GM23338 (cell line): Measurements from ENCODE around the gene BTRC. TPM values are rescaled to one million over a fixed set of nuclear protein-coding genes. Genes with fewer than 3 reads are reported as not detected.

Experiments used
- ATAC-seq: fragments of 200-7000 bp; cut with Tn5 transposase; 3 replicates; pipeline ENCODE4 v1.9.1; 2020
- DNase-seq: peaks from one replicate; pipeline ENCODE4 v3.0.0-alpha.2; 2015; ENCODE audit warnings: low spot score
- H2AFZ ChIP-seq: fragments of 200-600 bp; sonication (generic); 2 replicates; pipeline ENCODE4 v1.8.0; 2016; ENCODE audit warnings: antibody characterized with exemption, mild to moderate bottlenecking, moderate library complexity
- H3F3A ChIP-seq: fragments of 200-600 bp; sonication (generic); replicated peaks from 2 replicates; pipeline ENCODE4 v1.8.0; 2017; ENCODE audit warnings: antibody characterized with exemption, mixed run types, low read depth
- H3K27ac ChIP-seq: fragments of 200-600 bp; sonication (generic); 2 replicates; pipeline ENCODE4 v1.6.1; 2016; ENCODE audit warnings: low read depth
- H3K27me3 ChIP-seq: fragments of 200-600 bp; sonication (generic); 2 replicates; pipeline ENCODE4 v1.8.0; 2016; ENCODE audit warnings: mild to moderate bottlenecking, mixed run types, moderate library complexity; ENCODE audit not compliant: insufficient read depth
- H3K36me3 ChIP-seq: fragments of 200-600 bp; sonication (generic); 2 replicates; pipeline ENCODE4 v1.8.0; 2016; ENCODE audit warnings: mild to moderate bottlenecking; ENCODE audit not compliant: insufficient read depth
- H3K4me1 ChIP-seq: fragments of 200-600 bp; sonication (generic); 2 replicates; pipeline ENCODE4 v1.8.0; 2016; ENCODE audit warnings: mild to moderate bottlenecking, moderate library complexity; ENCODE audit not compliant: insufficient read depth
- H3K4me2 ChIP-seq: fragments of 200-600 bp; sonication (generic); 2 replicates; pipeline ENCODE4 v1.7.1; 2017; ENCODE audit warnings: mixed run types
- H3K4me3 ChIP-seq: fragments of 200-600 bp; sonication (generic); 2 replicates; pipeline ENCODE4 v1.6.1; 2016; ENCODE audit warnings: mixed run types
- H3K79me2 ChIP-seq: fragments of 200-600 bp; sonication (generic); replicated peaks from 2 replicates; pipeline ENCODE4 v1.8.0; 2017; ENCODE audit warnings: mild to moderate bottlenecking; ENCODE audit not compliant: insufficient read depth
- H3K9me2 ChIP-seq: fragments of 200-600 bp; sonication (generic); 2 replicates; pipeline ENCODE4 v1.8.0; 2017; ENCODE audit not compliant: insufficient read depth
- H4K20me1 ChIP-seq: fragments of 200-600 bp; sonication (generic); replicated peaks from 2 replicates; pipeline ENCODE4 v1.8.0; 2017; ENCODE audit warnings: mild to moderate bottlenecking; ENCODE audit not compliant: insufficient read depth
- H3K27ac Mint-ChIP-seq: 2 replicates; pipeline ENCODE4 v1.8.0; 2020; ENCODE audit warnings: inconsistent platforms, mild to moderate bottlenecking, moderate library complexity, mixed read lengths
- H3K27me3 Mint-ChIP-seq: 3 replicates; pipeline ENCODE4 v1.8.0; 2022; ENCODE audit warnings: low read depth, mild to moderate bottlenecking, moderate library complexity, mixed read lengths, inconsistent platforms; ENCODE audit not compliant: insufficient read depth, poor library complexity
- H3K36me3 Mint-ChIP-seq: 3 replicates; pipeline ENCODE4 v1.8.0; 2021; ENCODE audit warnings: low read depth, mild to moderate bottlenecking, inconsistent platforms, moderate library complexity, mixed read lengths
- H3K4me1 Mint-ChIP-seq: 3 replicates; pipeline ENCODE4 v1.8.0; 2020; ENCODE audit warnings: mild to moderate bottlenecking, inconsistent platforms, mixed read lengths
- H3K4me3 Mint-ChIP-seq: 3 replicates; pipeline ENCODE4 v1.8.0; 2021; ENCODE audit warnings: moderate library complexity, mild to moderate bottlenecking, inconsistent platforms, mixed read lengths
- H3K9me3 Mint-ChIP-seq: 3 replicates; pipeline ENCODE4 v1.8.0; 2020; ENCODE audit warnings: moderate library complexity, mild to moderate bottlenecking, inconsistent platforms, mixed read lengths
- CREB1 ChIP-seq: fragments of 250-450 bp; sonication (Bioruptor Pico); IDR thresholded peaks from 2 replicates; pipeline ENCODE4 v1.5.0; 2020; ENCODE audit warnings: low read depth, mild to moderate bottlenecking, moderate library complexity
- CTCF ChIP-seq, 2 experiments: fragments of 200-600 bp in 1 of 2; sonication (generic) in 1 of 2; conservative IDR thresholded peaks; 2 replicates each; pipeline versions ENCODE4 v1.5.1 to v1.6.1; 2016 to 2017; ENCODE audit warnings: antibody characterized with exemption in 2 of 2, low read depth in 2 of 2, mild to moderate bottlenecking in 2 of 2, moderate library complexity in 1 of 2
- EZH2 ChIP-seq: fragments of 200-600 bp; sonication (generic); IDR thresholded peaks from one replicate; pipeline ENCODE4 v1.8.0; 2017; ENCODE audit warnings: antibody characterized with exemption, mild to moderate bottlenecking, low read depth; ENCODE audit not compliant: unreplicated experiment
- EZH2phosphoT487 ChIP-seq: fragments of 200-600 bp; sonication (generic); IDR thresholded peaks from one replicate; pipeline ENCODE4 v1.8.1; 2018; ENCODE audit warnings: antibody characterized with exemption; ENCODE audit not compliant: unreplicated experiment
- JUNB ChIP-seq: IDR thresholded peaks from one replicate; pipeline ENCODE4 v1.6.1; 2016; ENCODE audit warnings: antibody characterized with exemption; ENCODE audit not compliant: unreplicated experiment
- NANOG ChIP-seq: IDR thresholded peaks from 2 replicates; pipeline ENCODE4 v1.6.1; 2016; ENCODE audit warnings: antibody characterized with exemption, borderline replicate concordance
- POLR2AphosphoS5 ChIP-seq: IDR thresholded peaks from 2 replicates; pipeline ENCODE4 v1.6.1; 2016; ENCODE audit warnings: antibody characterized with exemption, low read depth
- REST ChIP-seq: IDR thresholded peaks from one replicate; pipeline ENCODE4 v1.6.1; 2018; ENCODE audit warnings: antibody characterized with exemption; ENCODE audit not compliant: unreplicated experiment
- STAT1 ChIP-seq: IDR thresholded peaks from one replicate; pipeline ENCODE4 v1.6.1; 2016; ENCODE audit warnings: antibody characterized with exemption; ENCODE audit not compliant: unreplicated experiment
- ZNF114 ChIP-seq: fragments of 250-450 bp; sonication (Bioruptor Pico); IDR thresholded peaks from 2 replicates; pipeline ENCODE4 v1.5.0; 2020; ENCODE audit warnings: mild to moderate bottlenecking, moderate library complexity
- ZNF331 ChIP-seq: fragments of 250-450 bp; sonication (Bioruptor Pico); IDR thresholded peaks from 2 replicates; pipeline ENCODE4 v1.5.0; 2020; ENCODE audit warnings: low read depth, mild to moderate bottlenecking, moderate library complexity
- polyA plus RNA-seq: library from polyadenylated mRNA; unstranded; fragments of >200 nt; fragmentation: Nextera tagmentation; extraction: Ambion mirVana; gene quantifications from 2 replicates; pipeline ENCODE4 v1.2.1, GENCODE V29; 2016
- total RNA-seq: library from RNA; depleted of rRNA; stranded (reverse); fragments of >200 nt; shearing (Covaris generic); gene quantifications from 2 replicates; pipeline ENCODE4 v1.2.3, GENCODE V29; 2014
- TF ChIP-seq, protein P1 (sequence below): IDR thresholded peaks from 2 replicates; pipeline ENCODE4 v1.6.1; 2016; ENCODE audit warnings: antibody characterized with exemption
- TF ChIP-seq, protein P2 (sequence below): fragments of 250-450 bp; sonication (Bioruptor Pico); IDR thresholded peaks from 2 replicates; pipeline ENCODE4 v1.5.0; 2020; ENCODE audit warnings: mild to moderate bottlenecking, moderate library complexity

BTRC gene
- total and polyA plus RNA-seq, 2 experiments from 2014 or later = 10.0 to 17.5 TPM

DNA sequence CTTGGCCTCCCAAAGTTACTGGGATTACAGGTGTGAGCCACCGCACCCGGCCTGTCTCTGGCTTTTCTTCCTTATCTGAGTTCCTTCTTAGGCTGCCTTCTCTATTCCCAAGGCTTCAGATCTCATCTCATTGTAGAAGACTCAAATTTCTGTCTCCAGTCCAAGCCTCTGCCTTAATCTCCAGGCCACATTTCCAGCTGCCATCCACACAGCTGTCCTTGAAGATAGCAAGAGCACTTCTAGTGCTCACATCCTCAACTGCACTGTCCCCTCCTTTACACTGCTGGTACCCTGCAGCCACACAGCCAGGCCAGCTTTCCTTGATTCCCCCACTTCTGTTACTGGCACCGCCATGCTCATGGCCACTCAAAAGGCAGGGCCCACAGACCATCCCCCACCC is 198.5 kb downstream of the BTRC start:
- DNase-seq (no peak), ATAC-seq (no peak)
- no peaks in the 10 kb centered on the region for H3K4me1 ChIP-seq
- no peaks in the 10 kb centered on the region for H3K4me1 Mint-ChIP-seq
- no peaks in the 10 kb centered on the region; the same call in 2 of the 3 replicates for H3K9me3 Mint-ChIP-seq
- H3K27me3 Mint-ChIP-seq = peaks cover 2% of the 10 kb centered on the region
- no peaks in the 10 kb centered on the region for H3K36me3 ChIP-seq
- no peak overlapping the region for H3K4me3 Mint-ChIP-seq
- no peak overlapping the region for H3K27ac ChIP-seq
- H3K27ac Mint-ChIP-seq = no peak overlapping the region
- no peaks in the 10 kb centered on the region; the same call in 2 of the 3 replicates for H3K36me3 Mint-ChIP-seq
- H4K20me1 ChIP-seq = no peaks in the 10 kb centered on the region
- H3K27me3 ChIP-seq = no peaks in the 10 kb centered on the region
- no peak overlapping the region for H3K4me2 ChIP-seq
- no peaks in the 10 kb centered on the region for H3F3A ChIP-seq
- H2AFZ ChIP-seq = no peak overlapping the region
- H3K4me3 ChIP-seq = no peak overlapping the region
- H3K9me2 ChIP-seq = no peaks in the 10 kb centered on the region
- no peaks in the 10 kb centered on the region for H3K79me2 ChIP-seq
- TF ChIP-seq JUNB (no peak), CTCF (conservative IDR thresholded peaks at IDR 0.05; ENCODE audit: low read depth in 2 of 2) (no peak), EZH2 (no peak), ZNF331 (no peak), STAT1 (no peak), NANOG (no peak), POLR2AphosphoS5 (no peak), EZH2phosphoT487 (no peak), CREB1 (CRISPR knock-in tag) (no peak), ZNF114 (CRISPR knock-in tag) (no peak), REST (no peak)
- TF ChIP-seq, protein P1, sequence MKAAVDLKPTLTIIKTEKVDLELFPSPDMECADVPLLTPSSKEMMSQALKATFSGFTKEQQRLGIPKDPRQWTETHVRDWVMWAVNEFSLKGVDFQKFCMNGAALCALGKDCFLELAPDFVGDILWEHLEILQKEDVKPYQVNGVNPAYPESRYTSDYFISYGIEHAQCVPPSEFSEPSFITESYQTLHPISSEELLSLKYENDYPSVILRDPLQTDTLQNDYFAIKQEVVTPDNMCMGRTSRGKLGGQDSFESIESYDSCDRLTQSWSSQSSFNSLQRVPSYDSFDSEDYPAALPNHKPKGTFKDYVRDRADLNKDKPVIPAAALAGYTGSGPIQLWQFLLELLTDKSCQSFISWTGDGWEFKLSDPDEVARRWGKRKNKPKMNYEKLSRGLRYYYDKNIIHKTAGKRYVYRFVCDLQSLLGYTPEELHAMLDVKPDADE = no peak
- TF ChIP-seq, protein P2, sequence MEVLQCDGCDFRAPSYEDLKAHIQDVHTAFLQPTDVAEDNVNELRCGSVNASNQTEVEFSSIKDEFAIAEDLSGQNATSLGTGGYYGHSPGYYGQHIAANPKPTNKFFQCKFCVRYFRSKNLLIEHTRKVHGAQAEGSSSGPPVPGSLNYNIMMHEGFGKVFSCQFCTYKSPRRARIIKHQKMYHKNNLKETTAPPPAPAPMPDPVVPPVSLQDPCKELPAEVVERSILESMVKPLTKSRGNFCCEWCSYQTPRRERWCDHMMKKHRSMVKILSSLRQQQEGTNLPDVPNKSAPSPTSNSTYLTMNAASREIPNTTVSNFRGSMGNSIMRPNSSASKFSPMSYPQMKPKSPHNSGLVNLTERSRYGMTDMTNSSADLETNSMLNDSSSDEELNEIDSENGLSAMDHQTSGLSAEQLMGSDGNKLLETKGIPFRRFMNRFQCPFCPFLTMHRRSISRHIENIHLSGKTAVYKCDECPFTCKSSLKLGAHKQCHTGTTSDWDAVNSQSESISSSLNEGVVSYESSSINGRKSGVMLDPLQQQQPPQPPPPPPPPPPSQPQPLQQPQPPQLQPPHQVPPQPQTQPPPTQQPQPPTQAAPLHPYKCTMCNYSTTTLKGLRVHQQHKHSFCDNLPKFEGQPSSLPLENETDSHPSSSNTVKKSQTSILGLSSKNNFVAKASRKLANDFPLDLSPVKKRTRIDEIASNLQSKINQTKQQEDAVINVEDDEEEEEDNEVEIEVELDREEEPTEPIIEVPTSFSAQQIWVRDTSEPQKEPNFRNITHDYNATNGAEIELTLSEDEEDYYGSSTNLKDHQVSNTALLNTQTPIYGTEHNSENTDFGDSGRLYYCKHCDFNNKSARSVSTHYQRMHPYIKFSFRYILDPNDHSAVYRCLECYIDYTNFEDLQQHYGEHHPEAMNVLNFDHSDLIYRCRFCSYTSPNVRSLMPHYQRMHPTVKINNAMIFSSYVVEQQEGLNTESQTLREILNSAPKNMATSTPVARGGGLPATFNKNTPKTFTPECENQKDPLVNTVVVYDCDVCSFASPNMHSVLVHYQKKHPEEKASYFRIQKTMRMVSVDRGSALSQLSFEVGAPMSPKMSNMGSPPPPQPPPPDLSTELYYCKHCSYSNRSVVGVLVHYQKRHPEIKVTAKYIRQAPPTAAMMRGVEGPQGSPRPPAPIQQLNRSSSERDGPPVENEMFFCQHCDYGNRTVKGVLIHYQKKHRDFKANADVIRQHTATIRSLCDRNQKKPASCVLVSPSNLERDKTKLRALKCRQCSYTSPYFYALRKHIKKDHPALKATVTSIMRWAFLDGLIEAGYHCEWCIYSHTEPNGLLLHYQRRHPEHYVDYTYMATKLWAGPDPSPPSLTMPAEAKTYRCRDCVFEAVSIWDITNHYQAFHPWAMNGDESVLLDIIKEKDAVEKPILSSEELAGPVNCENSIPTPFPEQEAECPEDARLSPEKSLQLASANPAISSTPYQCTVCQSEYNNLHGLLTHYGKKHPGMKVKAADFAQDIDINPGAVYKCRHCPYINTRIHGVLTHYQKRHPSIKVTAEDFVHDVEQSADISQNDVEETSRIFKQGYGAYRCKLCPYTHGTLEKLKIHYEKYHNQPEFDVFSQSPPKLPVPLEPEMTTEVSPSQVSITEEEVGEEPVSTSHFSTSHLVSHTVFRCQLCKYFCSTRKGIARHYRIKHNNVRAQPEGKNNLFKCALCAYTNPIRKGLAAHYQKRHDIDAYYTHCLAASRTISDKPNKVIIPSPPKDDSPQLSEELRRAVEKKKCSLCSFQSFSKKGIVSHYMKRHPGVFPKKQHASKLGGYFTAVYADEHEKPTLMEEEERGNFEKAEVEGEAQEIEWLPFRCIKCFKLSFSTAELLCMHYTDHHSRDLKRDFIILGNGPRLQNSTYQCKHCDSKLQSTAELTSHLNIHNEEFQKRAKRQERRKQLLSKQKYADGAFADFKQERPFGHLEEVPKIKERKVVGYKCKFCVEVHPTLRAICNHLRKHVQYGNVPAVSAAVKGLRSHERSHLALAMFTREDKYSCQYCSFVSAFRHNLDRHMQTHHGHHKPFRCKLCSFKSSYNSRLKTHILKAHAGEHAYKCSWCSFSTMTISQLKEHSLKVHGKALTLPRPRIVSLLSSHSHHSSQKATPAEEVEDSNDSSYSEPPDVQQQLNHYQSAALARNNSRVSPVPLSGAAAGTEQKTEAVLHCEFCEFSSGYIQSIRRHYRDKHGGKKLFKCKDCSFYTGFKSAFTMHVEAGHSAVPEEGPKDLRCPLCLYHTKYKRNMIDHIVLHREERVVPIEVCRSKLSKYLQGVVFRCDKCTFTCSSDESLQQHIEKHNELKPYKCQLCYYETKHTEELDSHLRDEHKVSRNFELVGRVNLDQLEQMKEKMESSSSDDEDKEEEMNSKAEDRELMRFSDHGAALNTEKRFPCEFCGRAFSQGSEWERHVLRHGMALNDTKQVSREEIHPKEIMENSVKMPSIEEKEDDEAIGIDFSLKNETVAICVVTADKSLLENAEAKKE = no peak
